ENCODE results near the gene CD74.

Gene CD74

DNA sequence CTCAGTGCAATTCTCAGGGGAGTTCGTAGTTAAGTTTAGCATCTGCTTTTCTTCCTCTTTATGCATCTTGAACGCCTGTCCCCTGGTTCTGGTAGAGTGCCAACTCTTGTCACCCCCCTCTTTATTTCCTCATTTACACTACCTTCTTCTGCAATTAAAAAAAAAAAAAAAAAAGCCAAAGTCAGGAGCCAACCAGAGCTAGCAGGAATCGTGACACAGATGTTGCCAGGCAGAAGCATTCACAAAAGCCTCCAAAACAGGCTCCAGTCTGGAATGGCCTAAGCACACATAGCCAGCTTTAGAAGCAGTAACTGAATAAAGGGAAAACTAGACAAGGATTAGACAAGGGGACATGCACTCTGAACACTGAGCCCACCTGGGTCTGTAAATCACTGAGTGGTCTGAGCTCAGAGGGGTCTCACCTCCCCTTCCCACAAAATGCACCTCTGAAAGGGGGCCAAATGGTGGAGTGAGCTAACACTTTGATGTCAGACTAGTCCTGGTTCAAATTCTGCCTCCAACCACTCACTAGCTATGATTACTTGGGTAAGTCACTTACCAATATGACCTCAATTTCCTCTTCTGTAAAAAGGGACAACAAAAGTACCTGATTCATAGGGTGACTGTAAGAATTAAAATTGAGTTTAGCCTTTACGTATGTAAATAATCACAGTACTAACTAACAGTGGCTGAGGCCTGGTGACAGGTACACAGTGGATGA lies 2.0 kb downstream of the CD74 start:
- no peak for DNase-seq (ENCODE audit: low read depth, low spot score)

DNA sequence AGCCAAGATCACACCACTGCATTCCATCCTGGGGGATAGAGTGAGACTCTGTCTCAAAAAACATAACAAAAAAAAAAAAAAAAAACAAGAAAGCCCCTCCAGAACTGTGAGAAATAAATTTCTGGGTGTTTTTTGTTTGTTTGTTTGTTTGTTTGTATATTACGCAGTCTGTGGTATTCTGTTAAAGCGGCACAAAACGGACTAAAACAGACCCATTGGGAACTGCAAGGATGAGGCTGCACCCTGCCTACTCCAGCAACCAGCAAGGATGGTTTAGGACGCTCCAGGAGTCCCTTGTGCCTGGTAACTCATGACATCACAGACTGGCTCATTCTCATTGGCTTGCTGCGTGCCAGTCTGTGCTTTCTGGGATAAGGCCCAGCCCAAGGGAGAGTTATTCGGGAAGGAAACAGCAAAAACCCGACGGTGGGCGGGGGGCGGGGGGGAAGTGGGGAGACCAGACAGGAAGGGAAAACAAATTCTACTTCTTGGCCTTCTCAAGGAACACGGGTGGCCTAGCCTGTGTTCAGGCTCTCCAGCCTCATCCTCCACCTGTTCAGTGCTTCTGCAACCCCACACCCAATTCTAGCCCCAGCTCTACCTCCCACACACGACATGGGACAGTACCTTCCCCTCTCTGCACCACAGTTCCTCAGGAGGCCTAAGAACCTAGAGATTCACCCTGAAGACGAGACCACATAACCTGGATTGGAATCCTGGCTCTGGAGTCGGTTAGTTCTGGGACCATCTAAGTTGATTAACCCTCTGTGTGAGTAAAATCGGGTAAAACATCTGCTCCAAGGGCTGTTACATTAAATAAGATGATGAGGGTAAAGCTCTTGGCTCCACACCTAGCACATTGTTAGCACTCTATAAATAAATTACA lies 2.8 kb downstream of the CD74 start:
- no peak for DNase-seq (ENCODE audit: low read depth, low spot score)

DNA sequence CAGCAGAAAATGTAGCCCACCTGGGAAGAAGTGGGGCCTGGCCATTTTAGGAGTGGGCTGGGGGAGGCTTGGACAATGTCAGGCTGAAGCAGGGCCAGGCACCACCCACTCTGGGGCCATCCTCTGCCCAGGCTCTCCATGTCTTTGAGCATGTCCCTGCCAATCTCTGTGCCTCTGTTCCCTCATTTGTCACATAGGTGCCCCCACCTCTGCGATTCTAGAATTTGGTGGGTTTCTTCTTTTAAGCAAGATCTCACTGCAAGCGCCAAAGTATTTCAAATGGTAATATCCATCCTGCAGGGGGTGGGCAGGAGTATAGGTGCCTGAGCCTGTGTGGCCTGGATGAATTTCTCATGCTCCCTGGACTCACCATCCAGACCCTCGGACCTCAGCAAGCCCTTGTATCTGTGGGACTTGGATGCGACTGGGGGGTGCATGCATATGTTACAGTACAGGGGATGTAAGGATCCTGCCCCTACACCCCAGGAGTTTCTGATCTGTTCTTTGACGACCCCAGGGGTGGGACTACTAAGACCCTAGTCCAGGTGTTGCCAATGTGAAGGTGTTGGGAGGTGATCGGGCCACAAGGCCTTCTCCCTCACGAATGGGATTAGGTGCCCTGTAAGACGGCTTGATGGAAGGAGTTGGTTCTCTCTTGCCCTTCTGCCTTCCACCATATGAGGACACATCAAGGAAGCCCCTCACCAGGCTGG lies 4.3 kb downstream of the CD74 start:
- no peak for DNase-seq (ENCODE audit: low read depth, low spot score)

DNA sequence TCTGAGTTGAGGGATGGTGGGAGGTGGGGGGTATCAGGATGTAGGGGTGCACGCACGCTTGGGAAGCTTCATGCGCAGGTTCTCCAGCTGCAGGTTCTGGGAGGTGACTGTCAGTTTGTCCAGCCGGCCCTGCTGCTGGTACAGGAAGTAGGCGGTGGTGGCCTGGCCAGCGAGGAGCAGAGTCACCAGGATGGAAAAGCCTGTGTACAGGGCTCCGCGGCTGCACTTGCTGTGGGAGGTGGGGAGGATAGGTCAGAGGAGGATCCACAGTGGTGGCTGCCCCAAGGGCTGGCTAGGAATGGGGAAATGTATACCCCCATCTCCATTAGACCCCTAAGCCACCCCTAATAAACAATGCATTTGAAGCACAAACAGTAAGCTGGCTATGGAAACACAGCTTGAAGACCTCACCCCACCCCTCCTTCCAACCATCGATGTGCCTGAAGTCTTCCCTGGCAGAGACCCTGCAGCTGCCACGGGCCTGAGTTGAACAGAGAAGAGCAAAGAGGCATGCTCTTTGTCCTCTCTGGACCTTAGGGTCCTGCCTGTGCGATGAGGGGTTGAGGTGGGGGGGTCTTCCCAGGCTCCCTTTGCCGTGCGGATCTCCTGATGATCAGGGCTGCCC lies 5.5 kb downstream of the CD74 start:
- no peak for DNase-seq (ENCODE audit: low read depth, low spot score)

DNA sequence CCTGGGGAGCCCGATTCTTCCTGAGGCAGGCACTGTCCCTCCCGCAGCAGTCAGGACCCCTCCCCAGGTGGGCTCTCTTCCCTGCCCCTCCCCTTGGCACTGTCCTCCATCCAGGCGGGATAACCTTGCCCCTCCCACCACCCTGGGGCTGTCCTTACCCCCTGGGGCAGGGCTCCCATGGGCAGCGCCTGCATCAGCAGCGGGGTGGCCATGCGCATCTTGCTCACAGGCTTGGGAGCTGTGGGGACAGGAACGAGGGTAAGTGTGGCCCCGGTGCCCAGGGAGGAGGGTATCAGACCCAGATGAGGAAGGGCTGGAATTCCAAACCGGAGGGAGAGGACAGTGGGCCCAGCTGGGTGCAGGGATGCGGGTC lies 6.0 kb downstream of the CD74 start:
- no peak for DNase-seq (ENCODE audit: low read depth, low spot score)

DNA sequence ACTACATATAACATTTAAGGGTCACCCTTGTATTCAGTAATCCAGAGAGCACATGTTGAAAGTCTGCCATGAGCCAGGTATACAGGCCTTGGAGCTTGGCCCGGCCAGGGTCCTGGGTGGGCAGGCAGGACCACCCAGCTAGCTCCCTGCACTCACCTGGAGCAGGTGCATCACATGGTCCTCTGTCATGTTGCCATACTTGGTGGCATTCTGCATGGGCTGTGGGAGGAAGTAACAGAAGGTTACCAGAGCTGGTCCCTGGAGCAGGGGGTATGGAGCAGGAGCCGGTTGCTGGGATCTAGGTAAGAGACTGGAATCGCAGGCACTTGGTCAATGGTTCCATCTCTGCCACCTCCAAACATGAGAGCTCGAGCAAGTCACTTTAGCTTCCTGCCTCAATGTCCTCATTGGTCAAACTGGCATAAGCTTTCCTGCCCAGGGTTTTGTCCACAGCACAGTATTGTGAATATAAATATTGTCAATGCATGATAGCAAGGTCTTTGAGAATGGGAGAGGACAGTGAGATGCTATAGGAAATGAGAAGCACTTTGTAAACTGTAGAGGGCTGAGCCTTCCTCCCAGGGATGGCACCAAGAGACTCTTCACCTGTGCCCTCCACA lies 6.5 kb downstream of the CD74 start:
- no peak for DNase-seq (ENCODE audit: low read depth, low spot score)

DNA sequence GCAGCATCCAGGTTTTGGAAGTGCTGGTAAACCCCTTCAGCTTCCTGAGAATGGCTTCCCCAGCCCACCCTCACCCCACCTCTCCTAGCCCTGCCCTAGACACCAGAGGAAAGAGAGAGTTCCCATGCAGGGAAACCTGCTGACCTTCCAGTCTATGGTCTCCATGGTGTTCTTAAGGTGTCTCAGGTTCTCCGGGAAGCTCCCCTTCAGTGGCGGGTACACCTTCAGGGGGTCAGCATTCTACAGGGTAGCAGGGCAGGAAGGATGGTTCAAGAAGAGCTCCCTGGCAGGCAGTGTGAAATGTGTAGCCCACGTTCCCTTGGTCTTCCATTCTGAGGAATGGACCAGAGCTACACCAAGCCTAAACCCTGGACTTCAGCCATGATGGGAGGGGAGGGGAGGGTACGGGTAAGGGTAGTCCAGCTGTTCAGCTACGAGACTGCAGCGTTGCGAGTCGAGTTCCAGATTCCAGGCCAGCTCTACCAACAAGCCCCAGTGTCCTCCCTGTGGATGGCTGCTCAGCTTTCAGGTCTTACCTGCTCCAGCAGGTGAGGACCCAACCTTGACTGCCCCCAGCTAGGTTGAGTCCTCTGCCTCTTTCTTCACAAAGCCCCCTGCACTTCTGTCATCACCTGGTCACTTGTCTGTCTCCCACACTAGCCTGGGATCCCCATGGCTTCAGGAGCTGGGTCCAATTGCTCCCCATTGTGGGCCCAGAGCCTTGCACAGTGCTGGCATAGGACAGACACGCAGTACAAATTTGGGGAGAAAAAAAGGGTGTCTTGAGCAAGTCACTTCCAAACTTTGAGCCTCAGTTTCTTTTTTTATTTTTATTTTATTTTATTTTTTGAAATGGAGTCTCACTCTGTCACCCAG lies 7.5 kb downstream of the CD74 start:
- DNase-seq (ENCODE audit: low read depth, low spot score) = no peak

DNA sequence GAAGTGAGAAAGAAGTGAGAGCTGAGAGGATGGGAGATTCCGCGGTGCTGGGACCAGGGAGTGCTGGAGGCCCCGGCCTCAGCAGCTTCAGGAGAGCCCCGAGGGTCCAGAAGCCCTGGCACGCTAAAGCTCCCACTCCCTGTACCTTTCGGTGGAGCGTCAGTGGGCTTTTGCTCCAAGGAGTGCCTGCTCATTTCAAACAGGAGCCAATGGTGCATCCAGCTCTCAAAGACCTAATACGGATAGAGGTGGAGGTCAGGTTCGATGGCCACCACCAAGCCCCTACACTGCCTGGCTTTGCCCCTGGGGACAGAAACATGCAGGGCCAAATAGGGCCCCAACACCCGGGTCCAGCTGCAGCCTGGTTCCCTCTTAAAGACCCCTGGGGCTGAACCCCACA lies 8.2 kb downstream of the CD74 start:
- no peak for DNase-seq (ENCODE audit: low read depth, low spot score)

DNA sequence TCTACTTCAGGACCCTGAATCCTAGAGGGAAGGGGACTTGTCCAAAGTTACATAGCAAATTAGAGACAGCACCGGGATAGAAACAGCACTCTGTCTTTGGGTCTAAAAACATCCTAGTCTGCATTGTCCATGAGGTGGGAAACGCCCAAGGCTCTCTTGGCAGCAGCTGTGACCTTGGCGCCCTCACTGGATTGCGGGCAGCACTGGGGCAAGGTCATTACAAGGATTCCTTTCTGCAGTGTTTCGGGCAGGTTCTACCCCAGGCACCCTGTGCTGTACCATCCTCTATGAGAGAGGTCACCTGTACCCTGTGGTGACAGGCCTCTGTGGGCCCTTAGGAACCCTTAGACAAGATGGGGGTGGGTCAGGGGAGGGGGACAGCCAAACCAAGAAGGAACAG lies 8.6 kb downstream of the CD74 start:
- DNase-seq (ENCODE audit: low read depth, low spot score) = no peak

DNA sequence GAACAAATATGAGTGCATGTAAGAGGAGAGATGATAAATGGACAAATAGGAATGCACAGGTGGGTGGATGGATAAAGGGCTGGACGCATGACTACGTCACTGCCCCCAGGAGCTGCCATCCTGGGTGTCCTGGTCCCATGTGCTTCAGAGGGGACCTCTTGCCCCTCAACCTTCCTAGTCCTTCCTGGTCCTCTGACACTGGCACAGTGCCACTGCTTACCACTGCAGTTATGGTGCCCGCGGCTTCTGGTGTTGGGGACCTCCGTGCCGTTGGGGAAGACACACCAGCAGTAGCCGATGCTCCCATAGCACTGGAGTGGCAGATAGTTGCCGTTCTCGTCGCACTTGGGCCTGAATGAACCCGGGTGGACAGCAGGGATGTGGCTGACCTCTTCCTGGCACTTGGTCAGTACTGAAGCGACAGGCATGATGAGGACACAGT lies 9.8 kb downstream of the CD74 start:
- DNase-seq (ENCODE audit: low read depth, low spot score) = no peak

DNA sequence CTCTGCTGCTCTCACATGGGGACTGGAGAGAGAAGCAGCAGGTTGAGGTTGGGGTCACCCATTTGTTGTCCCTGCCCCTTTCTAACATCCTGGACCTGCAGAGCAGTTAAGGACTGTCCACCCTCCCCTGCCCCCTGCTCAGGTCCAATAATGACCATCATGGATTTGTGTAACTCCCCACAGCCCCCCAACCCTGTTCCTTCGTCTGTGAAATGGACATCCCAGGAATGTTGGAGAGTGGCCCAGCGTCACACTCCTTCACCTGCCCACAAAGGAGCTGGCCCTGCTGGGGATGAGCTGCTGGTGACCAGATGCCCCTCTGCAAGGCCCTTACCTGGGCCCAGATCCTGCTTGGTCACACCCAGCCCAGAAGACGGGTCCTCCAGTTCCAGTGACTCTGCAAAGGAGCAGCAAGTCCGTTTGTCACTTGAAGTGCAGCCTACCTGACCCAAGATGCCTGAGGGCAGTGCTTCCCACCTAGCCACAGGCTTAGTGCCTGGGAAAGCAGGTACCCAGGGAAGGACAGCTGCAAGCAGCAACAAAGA lies 10.4 kb downstream of the CD74 start:
- no peak for DNase-seq (ENCODE audit: low read depth, low spot score)

DNA sequence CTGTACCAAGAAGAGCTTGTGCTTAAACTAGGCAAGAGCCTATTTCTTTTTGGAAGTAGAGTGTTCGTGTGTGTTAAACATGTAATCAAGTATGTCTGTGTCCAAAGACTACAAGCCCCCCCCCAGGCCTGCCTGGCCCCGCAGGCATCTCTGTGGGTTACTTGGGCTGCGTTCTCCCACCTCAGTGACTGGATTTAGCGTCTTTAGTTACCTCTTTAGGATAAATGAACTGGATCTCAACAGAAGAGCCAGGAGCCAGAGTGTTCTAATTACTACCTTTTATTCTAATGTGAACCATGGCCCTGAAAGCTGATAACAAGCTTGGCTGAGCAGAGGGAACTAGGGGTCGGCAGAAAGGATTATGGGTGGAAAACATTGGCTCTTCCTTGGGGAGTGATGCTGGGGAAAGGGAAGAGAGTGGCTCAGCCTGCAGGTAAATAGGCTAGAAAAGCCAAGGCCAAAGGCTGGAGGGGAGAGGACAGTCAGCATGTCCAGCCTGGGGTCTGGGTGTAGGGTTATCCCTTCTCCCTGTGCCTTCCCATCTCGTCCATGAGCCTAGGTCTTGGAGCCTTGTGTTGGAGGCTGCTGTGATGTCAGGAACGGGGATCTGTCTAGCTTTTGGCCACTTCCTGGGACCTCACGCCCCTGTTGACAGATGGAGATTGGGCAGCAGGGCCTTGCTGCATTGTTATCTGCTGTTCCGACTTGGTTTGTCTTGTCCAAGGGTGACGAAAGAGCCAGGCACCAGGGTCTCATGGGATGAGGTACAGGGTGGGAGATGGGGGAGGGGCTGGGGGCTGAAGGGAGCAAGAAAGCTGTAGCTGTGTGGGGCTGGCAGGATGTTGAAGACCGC lies 11.1 kb downstream of the CD74 start:
- DNase-seq (ENCODE audit: low read depth, low spot score) = no peak

DNA sequence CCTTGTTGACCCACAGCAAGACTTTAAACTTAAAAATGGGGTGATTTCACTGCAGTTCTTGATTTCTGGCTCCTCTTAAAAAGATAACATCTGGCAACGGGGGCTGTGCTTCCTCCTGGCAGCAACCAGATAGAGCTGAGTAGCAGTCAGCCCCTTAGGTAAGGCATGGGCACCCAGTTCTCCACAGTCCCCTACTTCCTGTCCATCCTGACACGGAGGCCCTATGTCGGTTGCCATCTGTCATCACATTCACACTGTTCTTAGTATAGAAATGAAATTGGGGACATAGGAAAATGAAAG lies 11.7 kb downstream of the CD74 start:
- no peak for DNase-seq (ENCODE audit: low read depth, low spot score)

DNA sequence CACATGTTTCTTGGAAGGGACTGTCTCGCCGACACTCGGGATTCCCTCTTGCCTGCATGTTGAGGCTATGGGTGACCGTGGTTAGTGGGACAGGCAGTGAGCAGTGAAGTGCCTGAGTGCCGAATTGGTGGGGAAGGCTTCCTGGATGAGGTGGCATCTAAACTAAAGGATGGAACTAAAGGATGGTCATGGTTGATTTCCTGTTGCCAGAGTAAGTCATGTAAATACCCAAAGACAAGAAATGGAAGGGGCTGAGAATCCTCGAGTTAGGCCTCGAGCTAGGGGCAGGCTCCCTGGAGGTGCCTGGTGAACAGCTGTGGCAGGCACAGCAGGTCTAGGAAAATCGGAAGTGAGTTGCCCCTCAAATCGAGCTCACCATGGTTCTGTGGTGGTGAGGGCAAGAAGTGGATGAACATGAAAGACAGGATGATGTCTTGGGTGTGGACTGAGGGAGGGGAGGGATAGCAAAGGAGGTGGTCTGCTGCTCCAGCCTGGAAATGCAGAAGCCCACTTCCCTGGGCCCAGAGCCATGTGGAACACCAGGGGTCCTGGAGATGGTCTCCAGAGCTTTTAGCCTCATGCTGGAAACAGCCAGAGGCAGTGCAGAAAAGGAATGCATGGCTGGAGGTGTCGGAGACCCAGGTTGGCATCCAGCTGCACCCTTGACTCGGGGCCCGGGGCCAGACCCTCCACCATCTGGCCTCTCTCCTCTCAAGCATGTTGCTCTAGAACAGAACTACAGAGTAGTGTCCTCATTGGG lies 12.2 kb downstream of the CD74 start:
- no peak for DNase-seq (ENCODE audit: low read depth, low spot score)

DNA sequence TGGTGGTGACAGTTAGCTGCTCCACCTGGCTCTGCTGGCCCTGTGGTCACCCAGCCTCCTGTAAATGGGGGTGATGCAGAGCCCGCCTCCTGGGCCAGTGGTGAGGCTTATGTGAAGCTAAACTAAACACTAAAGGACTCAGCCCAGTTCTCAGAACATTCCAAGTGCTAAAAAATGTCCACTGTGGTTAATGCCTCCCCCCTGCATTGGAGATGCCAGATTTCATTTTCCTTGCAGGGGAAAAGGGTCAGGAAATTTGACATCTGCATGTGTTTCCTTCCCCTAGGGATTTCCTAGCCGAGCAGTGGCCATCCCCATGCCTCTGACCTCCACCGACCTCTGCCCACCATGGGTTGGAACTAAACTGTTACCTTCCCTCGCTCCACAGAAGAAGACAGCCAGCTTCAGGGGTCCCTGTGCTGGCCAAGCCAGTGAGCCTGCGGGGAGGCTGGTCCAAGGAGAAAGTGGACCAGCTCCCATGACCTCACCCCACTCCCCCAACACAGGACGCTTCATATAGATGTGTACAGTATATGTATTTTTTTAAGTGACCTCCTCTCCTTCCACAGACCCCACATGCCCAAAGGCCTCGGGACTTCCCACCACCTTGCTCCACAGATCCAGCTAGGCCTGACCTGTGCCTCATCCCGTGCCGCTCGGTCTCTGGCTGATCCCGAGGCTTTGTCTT lies 13.0 kb downstream of the CD74 start:
- no peak for DNase-seq (ENCODE audit: low read depth, low spot score)

DNA sequence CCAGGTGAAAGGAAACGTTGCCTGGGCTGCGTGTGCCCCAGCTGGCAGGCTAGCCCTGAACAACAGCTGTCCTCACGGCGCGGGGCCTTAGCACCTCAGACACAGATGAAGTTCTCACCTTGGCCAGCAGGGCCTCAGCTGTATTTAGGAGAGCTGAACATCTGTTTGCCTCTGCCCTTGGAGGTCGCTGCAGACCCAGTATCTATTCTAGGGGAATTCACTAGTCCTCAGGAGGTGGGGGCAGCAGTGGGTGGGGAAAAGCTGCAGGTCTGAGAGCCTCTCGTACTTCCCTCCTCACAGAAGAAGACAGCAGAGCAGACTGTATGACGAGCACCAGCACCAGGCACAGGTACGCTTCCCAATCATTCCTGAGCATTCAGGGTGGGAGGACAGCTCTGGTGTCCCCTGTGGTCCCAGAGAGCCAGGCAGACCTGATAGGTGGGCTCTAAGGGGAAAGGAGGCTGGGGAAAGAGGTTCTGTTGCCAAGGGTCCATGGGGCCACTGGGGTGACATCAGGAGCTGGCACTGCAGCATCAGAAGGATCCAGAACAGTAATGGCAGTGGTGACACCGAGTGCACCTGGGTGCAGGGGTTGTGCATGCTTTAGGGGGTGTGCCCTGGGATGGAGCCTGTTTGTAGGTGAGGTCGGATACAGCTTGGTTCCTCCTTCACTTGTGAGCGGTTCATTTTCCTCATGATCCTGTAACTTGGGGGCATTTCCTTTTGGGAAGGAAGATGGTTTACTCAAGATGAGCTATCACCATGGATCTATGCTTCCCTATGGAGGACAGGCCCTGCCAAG lies 13.8 kb downstream of the CD74 start:
- no peak for DNase-seq (ENCODE audit: low read depth, low spot score)
